SK-N-MC (cell line): ENCODE measurements around the gene PCCA.

Source experiments
- EZH2 ChIP-seq: fragments of 200-600 bp; sonication (generic); IDR thresholded peaks from one replicate; pipeline ENCODE4 v1.6.1; 2017; ENCODE audit warnings: antibody characterized with exemption
- POLR2AphosphoS5 ChIP-seq: IDR thresholded peaks from 2 replicates; pipeline ENCODE4 v1.6.1; 2012; ENCODE audit warnings: mild to moderate bottlenecking, low read depth, low read length, borderline replicate concordance

DNA sequence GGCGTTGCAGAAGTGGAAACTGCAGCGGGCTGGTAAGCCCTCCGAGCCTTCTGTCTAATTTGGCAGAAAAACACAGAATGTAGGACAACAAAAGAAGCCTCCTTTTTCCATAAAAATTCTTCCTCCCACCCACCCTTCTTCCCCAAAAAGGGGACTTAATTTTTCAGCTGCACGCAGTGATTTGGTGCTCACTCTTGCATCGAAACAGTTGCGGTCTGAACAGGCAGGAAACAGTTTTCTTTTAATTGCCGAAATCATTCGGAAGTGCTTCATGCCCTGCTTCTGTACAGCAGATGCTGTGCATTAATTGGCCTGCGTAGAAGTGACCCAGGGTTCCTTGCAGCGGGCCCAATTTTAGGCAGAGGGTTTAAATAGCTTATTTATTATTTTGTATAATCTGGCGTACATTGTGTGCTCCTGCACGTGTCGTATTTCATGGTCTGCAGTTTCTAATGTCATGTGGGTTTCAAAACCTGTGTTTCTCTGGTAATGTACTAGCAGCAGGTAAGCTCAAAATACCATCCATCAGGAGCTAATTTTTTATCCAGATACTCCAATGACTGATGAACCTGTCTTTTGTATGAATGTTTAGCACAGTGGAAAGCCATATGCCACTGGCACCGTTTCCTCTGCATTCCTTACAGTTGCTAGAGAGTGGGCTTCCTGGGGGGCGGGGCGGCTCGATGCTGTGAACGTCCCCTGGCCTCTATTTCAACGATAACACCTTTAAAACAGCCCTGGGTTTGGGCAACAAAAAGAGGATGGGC is 433.1 kb downstream of the PCCA start:
- TF ChIP-seq EZH2: no peak
- TF ChIP-seq POLR2AphosphoS5: peak; percentile 60
